ENCODE measurements around the gene RNF34.

- TF ChIP-seq POLR2A (IDR thresholded peaks at IDR 0.05): no peak
- TF ChIP-seq CTCF (IDR thresholded peaks at IDR 0.05): no peak
Observed at GRCh38 chr12:121455766-121456420, 56.0 kb downstream of the RNF34 start.
